HUES64 (cell line): ENCODE results near the gene TFF3.

ENCODE experiments used
- H3K27ac ChIP-seq: 2 replicates; pipeline ENCODE4 v1.7.0; 2013; ENCODE audit warnings: low read depth, low read length, inconsistent platforms
- H3K27me3 ChIP-seq: 2 replicates; pipeline ENCODE4 v1.6.1; 2013; ENCODE audit warnings: mild to moderate bottlenecking, low read length; ENCODE audit not compliant: insufficient read depth
- H3K36me3 ChIP-seq: 2 replicates; pipeline ENCODE4 v1.6.1; 2013; ENCODE audit warnings: mild to moderate bottlenecking, low read length; ENCODE audit not compliant: insufficient read depth
- H3K4me1 ChIP-seq: 2 replicates; pipeline ENCODE4 v1.6.1; 2013; ENCODE audit warnings: mild to moderate bottlenecking, low read length, moderate library complexity; ENCODE audit not compliant: insufficient read depth
- H3K4me3 ChIP-seq: 2 replicates; pipeline ENCODE4 v1.5.1; 2013; ENCODE audit warnings: mild to moderate bottlenecking, low read length, moderate library complexity
- H3K9ac ChIP-seq: 2 replicates; pipeline ENCODE4 v1.6.1; 2013; ENCODE audit warnings: mild to moderate bottlenecking, low read depth, low read length
- H3K9me3 ChIP-seq: 2 replicates; pipeline ENCODE4 v1.6.1; 2013; ENCODE audit warnings: low read depth, low read length; ENCODE audit not compliant: insufficient read depth
- WGBS: fragments of 150-250, 120-280 bp; methylation state at CpG from one replicate; pipeline ENCODE4 v1.1.7; 2013; ENCODE audit warnings: missing lambda C conversion rate; 5-methylcytosine and 5-hydroxymethylcytosine counted together

The TFF3 gene

DNA sequence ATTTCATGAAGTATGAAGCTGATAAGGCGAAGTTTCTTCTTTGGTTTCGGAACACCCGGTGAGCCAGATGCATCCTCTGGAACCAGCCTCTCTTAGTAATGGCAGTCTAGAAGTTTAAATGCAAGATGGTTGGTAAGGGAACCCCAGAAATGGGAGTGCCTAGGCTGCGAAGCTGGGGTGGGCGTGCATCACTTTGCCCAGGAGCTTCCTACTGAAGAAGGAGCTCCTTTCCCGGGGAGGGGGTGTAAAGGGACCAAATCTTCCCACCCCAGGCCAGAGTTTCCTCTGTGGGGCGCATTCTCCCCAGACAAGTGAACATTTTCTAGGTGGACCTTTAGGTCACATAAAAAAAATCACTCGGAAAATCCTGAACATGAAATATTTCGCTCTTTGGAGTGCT lies 31.2 kb upstream of the TFF3 start:
- no peak overlapping the region for H3K4me3 ChIP-seq
- H3K9ac ChIP-seq = no peak overlapping the region
- WGBS = 96% methylated on average over 9 of the region's 9 CpGs
- H3K4me1 ChIP-seq = no peaks in the 10 kb centered on the region
- no peaks in the 10 kb centered on the region for H3K9me3 ChIP-seq
- H3K27me3 ChIP-seq = no peaks in the 10 kb centered on the region
- no peaks in the 10 kb centered on the region for H3K36me3 ChIP-seq
- H3K27ac ChIP-seq = no peak overlapping the region

DNA sequence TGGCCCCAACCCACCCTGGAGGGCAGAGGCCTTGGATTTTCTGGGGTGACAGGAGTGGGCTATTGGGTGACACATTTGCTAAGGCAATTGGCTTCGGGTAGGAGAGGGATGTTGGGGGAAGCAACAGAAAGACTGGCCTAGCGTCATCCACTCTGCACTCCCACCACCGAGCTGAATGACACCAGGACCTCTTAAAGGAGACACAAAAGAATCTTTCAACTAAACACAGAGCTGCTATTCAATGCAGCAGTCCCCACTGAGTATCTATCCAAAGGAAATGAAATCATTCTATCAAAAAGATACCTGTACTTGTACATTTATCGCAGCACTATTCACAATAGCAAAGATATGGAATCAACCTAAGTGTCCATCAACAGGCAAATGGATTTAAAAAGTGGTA lies 29.4 kb upstream of the TFF3 start:
- Histone ChIP-seq H3K27ac (no peak overlapping the region), H3K4me1 (no peaks in the 10 kb centered on the region), H3K27me3 (no peaks in the 10 kb centered on the region), H3K9ac (no peak overlapping the region), H3K9me3 (no peaks in the 10 kb centered on the region), H3K36me3 (no peaks in the 10 kb centered on the region), H3K4me3 (no peak overlapping the region)
- 87% methylated on average over 4 of the region's 4 CpGs for WGBS

DNA sequence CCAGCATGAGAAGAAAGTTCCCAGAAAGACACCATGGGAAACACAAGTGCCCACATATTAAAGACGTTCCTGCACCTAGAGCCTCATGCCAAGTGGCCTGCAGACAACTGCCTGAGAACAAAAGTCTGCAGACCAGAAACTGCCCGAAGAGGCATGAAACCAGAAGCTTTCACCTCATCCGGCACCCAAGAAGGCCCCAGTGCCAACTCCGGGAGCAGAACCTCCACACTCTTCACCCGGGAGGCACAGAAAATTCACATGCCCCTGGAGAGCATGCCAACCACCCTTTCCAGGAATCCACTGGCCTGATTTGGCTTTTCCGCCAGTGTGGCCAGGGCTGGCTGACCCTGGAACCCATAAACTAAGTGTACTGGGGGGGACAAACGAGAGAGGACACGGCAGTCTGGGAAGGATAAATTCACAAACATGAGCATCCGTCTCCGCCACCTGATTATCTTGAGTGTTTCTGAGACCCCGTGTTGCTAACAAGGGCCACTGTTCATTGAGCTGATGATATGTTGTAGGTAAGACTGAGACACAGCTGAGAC lies 28.8 kb upstream of the TFF3 start:
- H3K27me3 ChIP-seq = no peaks in the 10 kb centered on the region
- no peak overlapping the region for H3K4me3 ChIP-seq
- H3K9ac ChIP-seq = no peak overlapping the region
- no peaks in the 10 kb centered on the region for H3K36me3 ChIP-seq
- no peaks in the 10 kb centered on the region for H3K4me1 ChIP-seq
- WGBS = 93% methylated on average over 11 of the region's 11 CpGs
- no peak overlapping the region for H3K27ac ChIP-seq
- no peaks in the 10 kb centered on the region for H3K9me3 ChIP-seq

DNA sequence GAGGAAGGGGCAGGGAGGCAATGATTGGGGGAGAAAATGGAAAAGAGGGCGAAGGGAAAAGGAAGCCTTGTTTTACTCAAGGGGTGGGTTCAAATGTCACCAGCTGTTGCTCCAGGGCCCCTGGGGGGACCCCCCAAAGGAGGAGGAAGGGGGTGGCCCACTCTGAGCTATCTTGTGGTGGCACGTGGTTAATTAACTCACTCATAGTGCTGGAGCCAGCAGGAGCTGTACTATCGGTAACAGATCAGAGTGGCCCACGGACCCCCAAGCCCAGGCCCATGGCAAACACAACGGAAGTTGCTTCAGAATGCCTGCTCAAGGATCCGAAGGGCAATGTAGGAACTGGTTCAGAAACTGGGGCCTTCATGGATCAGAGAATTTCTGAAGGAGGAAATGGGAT lies 28.3 kb upstream of the TFF3 start:
- H3K4me1 ChIP-seq = no peaks in the 10 kb centered on the region
- H3K27ac ChIP-seq = no peak overlapping the region
- no peak overlapping the region for H3K4me3 ChIP-seq
- no peak overlapping the region for H3K9ac ChIP-seq
- no peaks in the 10 kb centered on the region for H3K9me3 ChIP-seq
- no peaks in the 10 kb centered on the region for H3K27me3 ChIP-seq
- 96% methylated on average over 6 of the region's 6 CpGs for WGBS
- H3K36me3 ChIP-seq = no peaks in the 10 kb centered on the region

DNA sequence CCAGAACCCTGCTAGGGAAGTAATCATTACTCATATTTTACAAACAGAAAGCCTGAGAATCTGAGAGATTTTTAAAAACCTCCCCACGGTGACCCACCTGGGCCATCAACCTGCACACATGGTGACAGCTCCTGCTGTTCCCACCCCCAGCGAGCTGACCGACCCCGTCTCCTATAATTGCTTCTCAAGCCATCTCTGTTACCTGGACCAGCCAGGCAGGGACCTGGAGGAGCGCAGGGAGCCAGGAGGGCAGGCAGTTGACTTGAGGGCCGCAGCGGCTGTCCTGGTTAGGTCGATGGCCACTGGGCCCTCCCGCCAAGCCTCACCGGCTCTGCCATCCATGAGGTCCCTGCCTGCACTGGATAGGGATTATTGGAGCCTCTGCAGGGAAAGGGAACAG lies 27.9 kb upstream of the TFF3 start:
- H3K4me3 ChIP-seq = no peak overlapping the region
- H3K9me3 ChIP-seq = no peaks in the 10 kb centered on the region
- no peaks in the 10 kb centered on the region; the same call in 1 of the 2 replicates for H3K4me1 ChIP-seq
- 77% methylated on average over 10 of the region's 10 CpGs for WGBS
- no peaks in the 10 kb centered on the region for H3K36me3 ChIP-seq
- H3K27me3 ChIP-seq = no peaks in the 10 kb centered on the region
- H3K27ac ChIP-seq = no peak overlapping the region
- no peak overlapping the region for H3K9ac ChIP-seq

GRCh38 chr21:42341776-42342542 lies 26.8 kb upstream of the TFF3 start:
- H3K9me3 ChIP-seq = no peaks in the 10 kb centered on the region
- 95% methylated on average over 14 of the region's 15 CpGs for WGBS
- peaks cover 3% of the 10 kb centered on the region; the same call in 1 of the 2 replicates for H3K4me1 ChIP-seq
- no peak overlapping the region for H3K9ac ChIP-seq
- no peak overlapping the region for H3K4me3 ChIP-seq
- no peak overlapping the region for H3K27ac ChIP-seq
- no peaks in the 10 kb centered on the region for H3K36me3 ChIP-seq
- no peaks in the 10 kb centered on the region for H3K27me3 ChIP-seq

GRCh38 chr21:42340187-42341050 lies 25.2 kb upstream of the TFF3 start:
- no peaks in the 10 kb centered on the region for H3K27me3 ChIP-seq
- H3K9me3 ChIP-seq = no peaks in the 10 kb centered on the region
- H3K4me3 ChIP-seq = no peak overlapping the region
- no peak overlapping the region for H3K27ac ChIP-seq
- WGBS = 93% methylated on average over 24 of the region's 24 CpGs
- no peak overlapping the region for H3K9ac ChIP-seq
- peaks cover 17% of the 10 kb centered on the region for H3K4me1 ChIP-seq
- no peaks in the 10 kb centered on the region for H3K36me3 ChIP-seq

DNA sequence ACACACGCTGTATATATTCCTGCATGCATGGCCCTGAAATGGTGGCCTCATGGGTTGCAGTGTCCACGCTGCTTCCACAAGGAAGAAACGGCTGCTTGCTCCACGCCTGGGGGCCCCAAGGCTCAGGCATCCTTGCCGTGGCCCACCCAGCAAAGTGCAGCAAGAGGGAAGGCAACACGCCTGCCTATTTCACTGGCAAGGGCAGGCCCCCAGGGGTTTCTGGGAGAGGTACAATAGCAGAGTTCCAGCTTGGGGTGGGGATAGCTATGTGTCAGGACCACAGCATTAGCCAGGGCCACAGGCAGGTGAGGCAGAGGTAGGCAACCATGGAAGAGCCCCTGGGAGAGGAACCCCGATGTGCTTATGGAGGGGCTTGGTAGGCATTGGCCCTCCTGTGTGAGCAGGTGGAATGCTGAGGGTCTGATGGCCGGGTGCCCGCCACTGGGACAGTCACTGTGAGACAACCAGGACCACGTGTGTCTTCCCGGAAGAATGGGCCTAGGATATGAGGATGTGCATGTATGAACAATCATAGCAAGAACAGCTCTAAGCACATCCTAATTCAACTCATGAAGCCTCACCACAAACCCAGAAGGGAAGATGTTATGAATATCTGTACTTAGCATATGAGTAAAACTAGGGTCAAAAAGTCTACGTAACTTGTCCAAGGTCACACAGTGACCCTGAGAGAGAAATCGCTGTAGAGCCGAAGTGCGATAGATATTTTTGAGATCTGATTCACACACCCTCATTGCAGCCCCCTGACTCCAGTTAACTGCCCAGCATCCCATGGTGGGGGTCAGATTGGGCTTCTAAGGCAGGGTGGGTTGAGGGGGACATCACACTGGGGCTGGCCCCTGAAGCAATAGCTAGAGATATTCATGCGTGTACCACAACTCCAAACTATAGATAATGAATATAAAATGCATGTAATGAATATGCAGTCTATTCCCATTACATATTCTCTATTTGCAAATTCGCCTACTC lies 23.8 kb upstream of the TFF3 start:
- H3K4me1 ChIP-seq = peaks cover 18% of the 10 kb centered on the region
- WGBS = 95% methylated on average over 16 of the region's 17 CpGs
- no peaks in the 10 kb centered on the region for H3K27me3 ChIP-seq
- H3K36me3 ChIP-seq = no peaks in the 10 kb centered on the region
- H3K4me3 ChIP-seq = no peak overlapping the region
- no peak overlapping the region for H3K27ac ChIP-seq
- H3K9ac ChIP-seq = no peak overlapping the region
- no peaks in the 10 kb centered on the region for H3K9me3 ChIP-seq

DNA sequence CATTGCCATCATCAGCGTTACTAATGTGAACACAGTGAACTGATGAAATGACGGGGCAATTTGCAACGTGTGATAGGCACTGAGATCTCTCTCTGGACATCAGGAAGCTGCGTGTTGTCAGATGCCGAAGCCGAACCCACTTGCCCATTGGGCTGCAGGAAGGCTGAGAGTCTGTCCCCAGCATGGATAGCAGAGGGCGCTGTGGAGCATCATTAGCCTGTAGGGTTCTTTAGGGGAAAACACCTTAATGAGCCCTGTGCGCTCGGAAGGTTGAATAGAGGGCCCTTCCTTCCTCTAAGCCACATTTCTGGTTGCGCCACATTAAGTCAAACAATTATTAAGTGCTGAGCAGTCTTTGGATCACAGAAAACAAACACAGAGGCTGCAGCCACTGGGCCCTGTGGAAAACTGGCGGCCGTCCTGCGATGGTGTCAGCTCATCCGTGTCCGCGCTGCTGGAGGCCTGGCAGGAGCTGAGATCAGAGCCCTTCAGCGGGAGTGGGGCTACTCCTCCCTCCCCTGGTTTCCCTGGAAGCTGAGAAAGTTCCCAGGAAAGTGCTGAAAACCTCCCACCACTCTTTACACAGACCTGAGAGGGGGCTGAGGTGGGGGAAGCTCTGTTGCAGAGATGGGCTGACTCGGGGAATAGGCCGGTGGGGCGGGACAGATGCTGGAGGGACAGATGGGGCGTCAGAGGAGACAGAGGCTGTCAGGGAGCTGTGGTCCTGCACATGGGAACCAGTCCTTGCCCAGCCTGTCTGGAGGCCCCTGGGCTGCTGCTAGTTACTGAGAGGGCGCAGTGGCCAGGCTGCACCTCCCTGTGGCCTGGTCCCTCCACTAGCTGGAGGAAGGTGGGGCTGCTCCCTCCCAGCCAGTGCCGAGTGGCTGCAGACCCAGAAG lies 22.9 kb upstream of the TFF3 start:
- H3K27ac ChIP-seq = no peak overlapping the region
- no peak overlapping the region for H3K9ac ChIP-seq
- no peaks in the 10 kb centered on the region for H3K27me3 ChIP-seq
- peaks cover 18% of the 10 kb centered on the region for H3K4me1 ChIP-seq
- no peaks in the 10 kb centered on the region for H3K36me3 ChIP-seq
- H3K4me3 ChIP-seq = no peak overlapping the region
- 73% methylated on average over 23 of the region's 23 CpGs for WGBS
- H3K9me3 ChIP-seq = no peaks in the 10 kb centered on the region

GRCh38 chr21:42337276-42337675 lies 22.1 kb upstream of the TFF3 start:
- Histone ChIP-seq H3K27me3 (no peaks in the 10 kb centered on the region), H3K9me3 (no peaks in the 10 kb centered on the region), H3K4me1 (peaks cover 18% of the 10 kb centered on the region), H3K27ac (no peak overlapping the region), H3K4me3 (no peak overlapping the region), H3K9ac (no peak overlapping the region), H3K36me3 (no peaks in the 10 kb centered on the region)
- whole genome bisulfite sequencing = 95% methylated on average over 4 of the region's 4 CpGs
